Transverse colon (tissue), 4 donors: ENCODE results near the gene DISP1. TPM values are rescaled to one million over a fixed set of nuclear protein-coding genes. Genes with fewer than 3 reads are reported as not detected.

ENCODE experiments used
- DNase-seq: peaks from one replicate; pipeline ENCODE4 v3.0.0-alpha.2; 2019
- H3K27ac ChIP-seq, 4 donors: fragments of 200-600 bp; sonication (generic); 2 replicates each; pipeline ENCODE4 v1.5.1; 2016 to 2018; ENCODE audit warnings: inconsistent platforms in 4 of 4
- H3K27me3 ChIP-seq: fragments of 200-600 bp; sonication (generic); 2 replicates; pipeline ENCODE4 v1.5.1; 2017; ENCODE audit warnings: inconsistent platforms
- H3K36me3 ChIP-seq, 4 donors: fragments of 200-600 bp; sonication (generic); 2 replicates each; pipeline ENCODE4 v1.5.1; 2017 to 2019; ENCODE audit warnings: inconsistent platforms in 4 of 4
- H3K4me1 ChIP-seq, 4 donors: fragments of 200-600 bp; sonication (generic); 2 replicates each; pipeline ENCODE4 v1.5.1; 2017 to 2020; ENCODE audit warnings: inconsistent platforms in 4 of 4
- H3K4me3 ChIP-seq, 4 donors: fragments of 200-600 bp; sonication (generic); 1 replicate in 1 of 4; 2 replicates in 3 of 4; pipeline versions ENCODE4 v1.5.1 to v1.6.1; 2017 to 2019; ENCODE audit warnings: inconsistent platforms in 4 of 4
- H3K9me3 ChIP-seq, 2 donors: fragments of 200-600 bp; sonication (generic); 2 replicates each; pipeline ENCODE4 v1.5.1; 2017 to 2019; ENCODE audit warnings: inconsistent platforms in 2 of 2
- CTCF ChIP-seq, 5 experiments: fragments of 200-600 bp in 3 of 5; fragments of 450-650 bp in 2 of 5; sonication (generic) in 3 of 5; IDR thresholded peaks; 1 replicate in 2 of 5; 2 replicates in 3 of 5; pipeline ENCODE4 v1.5.1; 2016 to 2017; ENCODE audit warnings: antibody characterized with exemption in 5 of 5, inconsistent platforms in 3 of 5, mild to moderate bottlenecking in 2 of 5, moderate library complexity in 1 of 5
- EP300 ChIP-seq: sonication (generic); formaldehyde crosslinking; IDR thresholded peaks from one replicate; pipeline ENCODE4 v1.6.1; 2017; ENCODE audit warnings: antibody characterized with exemption, low read depth
- POLR2A ChIP-seq: fragments of 450-650 bp; IDR thresholded peaks from one replicate; pipeline ENCODE4 v1.6.1; 2016; ENCODE audit warnings: antibody characterized with exemption, mild to moderate bottlenecking, moderate library complexity
- POLR2AphosphoS5 ChIP-seq, 3 donors: sonication (generic); formaldehyde crosslinking; IDR thresholded peaks; one replicate each; pipeline ENCODE4 v1.6.1; 2016; ENCODE audit warnings: antibody characterized with exemption in 3 of 3
- WGBS, 2 donors: methylation state at CpG; one replicate each; pipeline ENCODE4 v1.1.5; 2018; ENCODE audit warnings: low coverage in 1 of 2; 5-methylcytosine and 5-hydroxymethylcytosine counted together
- in situ Hi-C, 4 donors: fragments of 200-750 bp; cut with MboI; loops; one replicate each; pipeline versions ENCODE4 v1.15.0 to v1.15.1; 2017; ENCODE audit warnings: low sequenced_read_pairs in 3 of 4, low pct_ligation_motif_present in 1 of 4, low pct_unique_long_range_greater_than_20kb in 1 of 4
- intact Hi-C: fragments of 100-400 bp; cut with DNase I; formaldehyde crosslinking; loops from one replicate; pipeline ENCODE4 v1.15.1; 2023; ENCODE audit warnings: low total_unique reads
- total RNA-seq, 4 donors: library from RNA; depleted of rRNA; stranded (reverse); fragments of >200 nt; gene quantifications; one replicate each; pipeline ENCODE4 v1.1.0, GENCODE V29; 2016

Gene DISP1
- total RNA-seq, 4 donors from 2014 or later = 2.2 to 7.2 (median 5.6) TPM

GRCh38 chr1:222823695-222824094 lies 8.9 kb downstream of the DISP1 start:
- TF ChIP-seq EP300 (no peak), POLR2A (no peak), CTCF (IDR thresholded peaks at IDR 0.05) (no peak), POLR2AphosphoS5 (IDR thresholded peaks at IDR 0.05) (no peak)
- Histone ChIP-seq H3K27me3 (no peaks in the 10 kb centered on the region), H3K4me1 (peaks cover 0 to 3% (median 1%) of the 10 kb centered on the region in 4 donors), H3K9me3 (no peaks in the 10 kb centered on the region), H3K27ac (no peak overlapping the region), H3K4me3 (no peak overlapping the region), H3K36me3 (no peaks in the 10 kb centered on the region)
- intact Hi-C loops (no loop called here), in situ Hi-C loops (no loop called here)
- 67% methylated on average over 3 of the region's 3 CpGs for WGBS, 2 donors
- DNase-seq = no peak

GRCh38 chr1:222824641-222825040 lies 9.8 kb downstream of the DISP1 start:
- Histone ChIP-seq H3K4me1 (peaks cover 0 to 10% (median 4%) of the 10 kb centered on the region in 4 donors), H3K36me3 (no peaks in the 10 kb centered on the region), H3K27ac (no peak overlapping the region), H3K4me3 (no peak overlapping the region), H3K9me3 (no peaks in the 10 kb centered on the region), H3K27me3 (no peaks in the 10 kb centered on the region)
- intact Hi-C loops = no loop called here
- in situ Hi-C loops = no loop called here
- WGBS, 2 donors = 66 to 81% methylated on average over 3 of the region's 3 CpGs
- DNase-seq = no peak
- TF ChIP-seq CTCF (IDR thresholded peaks at IDR 0.05) = no peak
- no peak for TF ChIP-seq POLR2AphosphoS5 (IDR thresholded peaks at IDR 0.05)
- TF ChIP-seq POLR2A = no peak
- TF ChIP-seq EP300 = no peak

- DNase-seq = no peak
- no peak for TF ChIP-seq EP300
- TF ChIP-seq POLR2AphosphoS5 (IDR thresholded peaks at IDR 0.05) = no peak
- no peak for TF ChIP-seq CTCF (IDR thresholded peaks at IDR 0.05)
- no peak for TF ChIP-seq POLR2A
- no peaks in the 10 kb centered on the region for H3K27me3 ChIP-seq
- peaks cover 0 to 13% (median 5%) of the 10 kb centered on the region in 4 donors for H3K4me1 ChIP-seq
- no peak overlapping the region for H3K27ac ChIP-seq
- H3K4me3 ChIP-seq = no peak overlapping the region
- no peaks in the 10 kb centered on the region for H3K36me3 ChIP-seq
- intact Hi-C loops (no loop called here), in situ Hi-C loops (no loop called here)
- H3K9me3 ChIP-seq = no peaks in the 10 kb centered on the region
These were observed 14.1 kb downstream of the DISP1 start for GRCh38 chr1:222828939-222829338.

GRCh38 chr1:222829868-222830267 lies 15.0 kb downstream of the DISP1 start:
- no peaks in the 10 kb centered on the region for H3K9me3 ChIP-seq
- no peak for DNase-seq
- H3K4me1 ChIP-seq = peaks cover 0 to 13% (median 3%) of the 10 kb centered on the region in 4 donors
- H3K27ac ChIP-seq = peak overlapping the region in 3 of 4 donors; percentile 27 to 40 (median 34)
- no peak overlapping the region for H3K4me3 ChIP-seq
- H3K36me3 ChIP-seq = no peaks in the 10 kb centered on the region
- intact Hi-C loops = no loop called here
- TF ChIP-seq POLR2AphosphoS5 (IDR thresholded peaks at IDR 0.05) (peak; percentile 9 to 24 (median 12)), EP300 (no peak), CTCF (IDR thresholded peaks at IDR 0.05) (no peak), POLR2A (no peak)
- in situ Hi-C loops = no loop called here
- H3K27me3 ChIP-seq = no peaks in the 10 kb centered on the region
